Measurements from ENCODE around the gene TBC1D8.

- TF ChIP-seq REST (IDR thresholded peaks at IDR 0.05; ENCODE audit: borderline replicate concordance) (no peak), REST (CRISPR knock-in tag; IDR thresholded peaks at IDR 0.05; ENCODE audit: low read depth) (no peak), E2F4 (CRISPR knock-in tag; IDR thresholded peaks at IDR 0.05; ENCODE audit: low read depth) (no peak)
Observed at GRCh38 chr2:101123795-101124471, 27.2 kb downstream of the TBC1D8 start.

All from K562 (cell line).